GM12878 (cell line): ENCODE measurements around the gene TIMM22. TPM values are rescaled to one million over a fixed set of nuclear protein-coding genes. Genes with fewer than 3 reads are reported as not detected.

ENCODE experiments used
- ATAC-seq: fragments of 200-7000 bp; cut with Tn5 transposase; 3 replicates; pipeline ENCODE4 v1.9.1; 2020; ENCODE audit warnings: mild to moderate bottlenecking, moderate library complexity
- BruUV-seq: library from RNA; stranded (reverse); fragments of 400-500 nt; replicated peaks from 2 replicates; lab custom pipeline; 2021; lab: Mats Ljungman, UMichigan
- CTCF ChIA-PET: fragments of 300-600 bp; sonication (Branson Sonifier 250); formaldehyde crosslinking; extraction: SDS; loops from one replicate; lab custom pipeline; 2021; ENCODE audit warnings: inconsistent platforms; lab: Yijun Ruan, JAX
- POLR2A ChIA-PET: fragments of 350-600 bp; formaldehyde crosslinking; extraction: SDS; loops from one replicate; lab custom pipeline; 2021; ENCODE audit warnings: inconsistent platforms; lab: Charles Lee
- RAD21 ChIA-PET: fragments of 300-600 bp; sonication (Branson Sonifier 250); formaldehyde crosslinking; loops from one replicate; lab custom pipeline; 2023; ENCODE audit warnings: antibody characterized with exemption; ENCODE audit not compliant: unreplicated experiment; lab: Charles Lee
- SMC1A ChIA-PET: fragments of 300-600 bp; sonication (Branson Sonifier 250); formaldehyde crosslinking; loops from one replicate; lab custom pipeline; 2023; ENCODE audit not compliant: unreplicated experiment, uncharacterized antibody; lab: Charles Lee
- DNase-seq: peaks from one replicate; pipeline ENCODE4 v3.0.0-alpha.2; 2011; ENCODE audit warnings: low read depth, low spot score
- FAIRE-seq: peaks from 3 replicates; lab custom pipeline; 2011; peaks lifted over from hg19 to GRCh38; lab: Jason Lieb, UNC
- H2AFZ ChIP-seq: 2 replicates; pipeline ENCODE4 v1.6.0; 2011; ENCODE audit warnings: low read depth, low read length, control low read depth; ENCODE audit not compliant: control insufficient read depth
- H3K27ac ChIP-seq: 2 replicates; pipeline ENCODE4 v1.5.1; 2011; ENCODE audit warnings: control low read depth; ENCODE audit not compliant: control insufficient read depth, insufficient read depth
- H3K27me3 ChIP-seq, 2 experiments: replicated peaks in 1 of 2; 2 replicates each; pipeline versions ENCODE4 v1.6.0 to v1.6.1; 2011; ENCODE audit warnings: low read length in 1 of 2; ENCODE audit not compliant: control insufficient read depth in 2 of 2, insufficient read depth in 2 of 2
- H3K36me3 ChIP-seq, 2 experiments: 2 replicates each; pipeline ENCODE4 v1.5.1; 2011; ENCODE audit warnings: low read length in 1 of 2; ENCODE audit not compliant: control insufficient read depth in 2 of 2, insufficient read depth in 2 of 2
- H3K4me1 ChIP-seq: 2 replicates; pipeline ENCODE4 v1.6.1; 2011; ENCODE audit warnings: mild to moderate bottlenecking, low read length, moderate library complexity, mixed read lengths; ENCODE audit not compliant: control insufficient read depth, insufficient read depth
- H3K4me2 ChIP-seq: 2 replicates; pipeline ENCODE4 v1.6.0; 2011; ENCODE audit warnings: control low read depth; ENCODE audit not compliant: control insufficient read depth, insufficient read depth
- H3K4me3 ChIP-seq: fragments of 200-600 bp; sonication (generic); 2 replicates; pipeline ENCODE4 v1.5.1; 2016
- H3K79me2 ChIP-seq: 2 replicates; pipeline ENCODE4 v1.6.0; 2011; ENCODE audit warnings: low read length; ENCODE audit not compliant: control insufficient read depth, insufficient read depth
- H3K9ac ChIP-seq: 2 replicates; pipeline ENCODE4 v1.8.0; 2011; ENCODE audit warnings: low read length, control low read depth, mixed read lengths; ENCODE audit not compliant: control insufficient read depth, insufficient read depth
- H3K9me3 ChIP-seq: replicated peaks from 3 replicates; pipeline ENCODE4 v1.5.1; 2011; ENCODE audit warnings: mild to moderate bottlenecking, low read length; ENCODE audit not compliant: control insufficient read depth, insufficient read depth
- H4K20me1 ChIP-seq: 2 replicates; pipeline ENCODE4 v1.6.0; 2011; ENCODE audit not compliant: control insufficient read depth, insufficient read depth
- CEBPB ChIP-seq, 2 experiments: fragments of 150-350 bp in 1 of 2; IDR thresholded peaks; 2 replicates each; pipeline ENCODE4 v1.6.1; 2012 to 2014; ENCODE audit warnings: low read depth in 2 of 2, low read length in 2 of 2, borderline replicate concordance in 1 of 2, inconsistent platforms in 1 of 2
- CHD1 ChIP-seq: IDR thresholded peaks from 2 replicates; pipeline ENCODE4 v1.6.1; 2012; ENCODE audit warnings: low read depth, low read length, improper control_type of control experiment
- EP300 ChIP-seq, 2 experiments: fragments of 150-350 bp in 1 of 2; IDR thresholded peaks; 2 replicates each; pipeline ENCODE4 v1.6.1; 2011 to 2012; ENCODE audit warnings: low read depth in 2 of 2, low read length in 2 of 2, borderline replicate concordance in 1 of 2, improper control_type of control experiment in 1 of 2, inconsistent platforms in 1 of 2; ENCODE audit not compliant: control insufficient read depth in 1 of 2
- LARP7 ChIP-seq: fragments of 450-650 bp; IDR thresholded peaks from 2 replicates; pipeline ENCODE4 v1.6.1; 2017; ENCODE audit warnings: mild to moderate bottlenecking
- NR2F1 ChIP-seq: fragments of 450-650 bp; conservative IDR thresholded peaks from 2 replicates; pipeline ENCODE4 v1.6.1; 2017; ENCODE audit warnings: mild to moderate bottlenecking
- PRDM15 ChIP-seq: fragments of 450-650 bp; formaldehyde crosslinking; IDR thresholded peaks from 2 replicates; pipeline ENCODE4 v1.4.0; 2020; ENCODE audit warnings: mild to moderate bottlenecking, moderate library complexity
- REST ChIP-seq: IDR thresholded peaks from 2 replicates; pipeline ENCODE4 v1.6.1; 2012; ENCODE audit warnings: mild to moderate bottlenecking, low read depth, low read length
- TCF3 ChIP-seq: IDR thresholded peaks from 2 replicates; pipeline ENCODE4 v1.6.1; 2012; ENCODE audit warnings: low read depth, mild to moderate bottlenecking, low read length, borderline replicate concordance; ENCODE audit not compliant: insufficient read depth
- ZBTB4 ChIP-seq: fragments of 450-650 bp; formaldehyde crosslinking; IDR thresholded peaks from 2 replicates; pipeline ENCODE4 v1.4.0; 2022; ENCODE audit warnings: mild to moderate bottlenecking, moderate library complexity
- ZNF207 ChIP-seq: fragments of 450-650 bp; IDR thresholded peaks from 2 replicates; pipeline ENCODE4 v1.6.1; 2014; ENCODE audit warnings: antibody characterized with exemption, mild to moderate bottlenecking, borderline replicate concordance
- ZNF217 ChIP-seq: fragments of 450-650 bp; IDR thresholded peaks from 2 replicates; pipeline ENCODE4 v1.6.1; 2017; ENCODE audit warnings: antibody characterized with exemption, mild to moderate bottlenecking
- WGBS: methylation state at CpG from one replicate; pipeline ENCODE4 v1.1.6; 2016; ENCODE audit warnings: low lambda C conversion rate; ENCODE audit not compliant: insufficient replicate concordance, insufficient coverage; ENCODE audit errors: missing lambda C conversion rate; 5-methylcytosine and 5-hydroxymethylcytosine counted together
- in situ Hi-C: fragments of 300-500 bp; cut with MboI; formaldehyde crosslinking; loops from 9 replicates; pipeline ENCODE4 v1.14.3; 2018; ENCODE audit warnings: mixed read lengths
- intact Hi-C: fragments of 100-400 bp; cut with micrococcal nuclease; formaldehyde crosslinking; loops from one replicate; pipeline ENCODE4 v1.14.2; 2022; ENCODE audit not compliant: unreplicated experiment
- polyA plus RNA-seq, 11 experiments: library from polyadenylated mRNA; depleted of rRNA in 4 of 11; unstranded in 6 of 11; stranded (reverse) in 5 of 11; fragments of >200 nt; fragmentation: Nextera tagmentation in 4 of 11; fragmentation: Illumina TruSeq in 1 of 11; extraction: Ambion mirVana in 4 of 11; extraction: Trizol in 1 of 11; gene quantifications; 1 replicate in 1 of 11; 2 replicates in 10 of 11; pipeline versions ENCODE4 v1.2.1 to v1.2.3, GENCODE V29; 2011 to 2016; ENCODE audit warnings: inconsistent platforms in 2 of 11, missing spikeins in 2 of 11, low read depth in 1 of 11
- total RNA-seq, 4 experiments: library from RNA; depleted of rRNA in 3 of 4; stranded (reverse); fragments of >200 nt in 3 of 4; fragmentation: Illumina TruSeq in 1 of 4; extraction: Trizol in 1 of 4; gene quantifications; 2 replicates each; pipeline versions ENCODE4 v1.2.1 to v1.2.3, GENCODE V29; 2013 to 2021

Gene TIMM22
- total and polyA plus RNA-seq, 10 of the 15 experiments (the other 5 are each of a cell fraction or from before 2014, with no cell fraction given), result 4.4 to 25.0 (median 10.6) TPM

- WGBS, result 70% methylated on average over 9 of the region's 9 CpGs
- H3K9me3 ChIP-seq, result no peaks in the 10 kb centered on the region
- DNase-seq (no peak), FAIRE-seq (no peak), ATAC-seq (no peak)
- no peak overlapping the region for H3K4me3 ChIP-seq
- H3K36me3 ChIP-seq, result no peaks in the 10 kb centered on the region
- H2AFZ ChIP-seq, result no peak overlapping the region
- SMC1A ChIA-PET, result no interaction called here
- POLR2A ChIA-PET, result no interaction called here
- BruUV-seq, result no TSS peak
- CTCF ChIA-PET, result no interaction called here
- H3K27me3 ChIP-seq, result peaks cover 0 to 2% of the 10 kb centered on the region in 2 experiments; a peak in 1 of 4 replicates
- intact Hi-C loops, result no loop called here
- RAD21 ChIA-PET, result no interaction called here
- no peak overlapping the region for H3K9ac ChIP-seq
- in situ Hi-C loops, result no loop called here
- H3K79me2 ChIP-seq, result no peaks in the 10 kb centered on the region
- H4K20me1 ChIP-seq, result no peaks in the 10 kb centered on the region
- no peaks in the 10 kb centered on the region for H3K4me1 ChIP-seq
- H3K27ac ChIP-seq, result no peak overlapping the region
- H3K4me2 ChIP-seq, result no peak overlapping the region
- TF ChIP-seq EP300 (IDR thresholded peaks at IDR 0.05; ENCODE audit: borderline replicate concordance in 1 of 2, control insufficient read depth in 1 of 2, low read depth in 2 of 2, low read length in 2 of 2), result no peak
- no peak for TF ChIP-seq PRDM15 (CRISPR knock-in tag)
- TF ChIP-seq ZNF207, result no peak
- TF ChIP-seq CHD1, result no peak
- no peak for TF ChIP-seq TCF3
- TF ChIP-seq ZBTB4 (CRISPR knock-in tag), result no peak
- no peak for TF ChIP-seq NR2F1
- no peak for TF ChIP-seq CEBPB (IDR thresholded peaks at IDR 0.05; ENCODE audit: borderline replicate concordance in 1 of 2, low read depth in 2 of 2, low read length in 2 of 2)
- no peak for TF ChIP-seq LARP7
- TF ChIP-seq ZNF217, result no peak
- no peak for TF ChIP-seq REST
These were observed 29.8 kb upstream of the TIMM22 start for GRCh38 chr17:967122-967521.
